HG02943 (cell line): ENCODE results near the gene PEX19.
"Not testable (repeated sequence)": the region's sequence is repeated elsewhere in the genome, so short reads cannot be mapped to it uniquely, and the experiment has no call there.

ENCODE experiments used
- ATAC-seq: cut with Tn5 transposase; IDR thresholded peaks from one replicate; pipeline ENCODE4 v1.9.1; 2021; ENCODE audit warnings: mild to moderate bottlenecking, low read depth, moderate library complexity; ENCODE audit not compliant: unreplicated experiment

The PEX19 gene

GRCh38 chr1:160284782-160285344, at the start of gene PEX19:
PEX19 (minus strand) TSS chr1:160285133; CDS start chr1:160285124, 9 bp downstream.
- ATAC-seq, result peak; percentile 96

- no peak for ATAC-seq
These were observed 47.6 kb upstream of the PEX19 start for GRCh38 chr1:160332516-160332915.

- ATAC-seq, result no peak
These were observed 45.2 kb upstream of the PEX19 start for GRCh38 chr1:160330119-160330518.

- ATAC-seq, result no peak
These were observed 43.3 kb upstream of the PEX19 start for GRCh38 chr1:160328184-160328583.

- ATAC-seq, result no peak
These were observed 41.5 kb upstream of the PEX19 start for GRCh38 chr1:160326418-160326817.

- no peak for ATAC-seq
These were observed 40.3 kb upstream of the PEX19 start for GRCh38 chr1:160325252-160325651.

- ATAC-seq, result no peak
These were observed 37.9 kb upstream of the PEX19 start for GRCh38 chr1:160322831-160323230.

GRCh38 chr1:160315359-160315758, 30.4 kb upstream of the PEX19 start:
- no peak for ATAC-seq

- ATAC-seq, result no peak
These were observed 24.6 kb upstream of the PEX19 start for GRCh38 chr1:160309571-160309970.

GRCh38 chr1:160309185-160309557, 24.2 kb upstream of the PEX19 start:
- ATAC-seq, result no peak

GRCh38 chr1:160308451-160309184, 23.7 kb upstream of the PEX19 start:
- no peak for ATAC-seq

GRCh38 chr1:160307118-160307791, 22.3 kb upstream of the PEX19 start:
- no peak for ATAC-seq

GRCh38 chr1:160300173-160300572, 15.2 kb upstream of the PEX19 start:
- no peak for ATAC-seq

GRCh38 chr1:160296036-160296435, 11.1 kb upstream of the PEX19 start:
- no peak for ATAC-seq

GRCh38 chr1:160293020-160293968, 8.4 kb upstream of the PEX19 start:
- no peak for ATAC-seq

- no peak for ATAC-seq
These were observed 6.6 kb upstream of the PEX19 start for GRCh38 chr1:160291248-160292220.

- ATAC-seq, result not testable (repeated sequence)
These were observed 2.8 kb upstream of the PEX19 start for GRCh38 chr1:160287769-160288168.

- no peak for ATAC-seq
These were observed 573 bp upstream of the PEX19 start for GRCh38 chr1:160285506-160285905.

GRCh38 chr1:160284220-160284781, 632 bp downstream of the PEX19 start:
- ATAC-seq, result no peak
